Measurements from ENCODE around the gene GNL1. TPM values are rescaled to one million over a fixed set of nuclear protein-coding genes. Genes with fewer than 3 reads are reported as not detected.

GNL1 gene
- total and polyA plus RNA-seq, 2 of the 8 experiments (the other 6 are each of a cell fraction or from before 2014, with no cell fraction given) = 42.4 to 67.8 TPM

DNA sequence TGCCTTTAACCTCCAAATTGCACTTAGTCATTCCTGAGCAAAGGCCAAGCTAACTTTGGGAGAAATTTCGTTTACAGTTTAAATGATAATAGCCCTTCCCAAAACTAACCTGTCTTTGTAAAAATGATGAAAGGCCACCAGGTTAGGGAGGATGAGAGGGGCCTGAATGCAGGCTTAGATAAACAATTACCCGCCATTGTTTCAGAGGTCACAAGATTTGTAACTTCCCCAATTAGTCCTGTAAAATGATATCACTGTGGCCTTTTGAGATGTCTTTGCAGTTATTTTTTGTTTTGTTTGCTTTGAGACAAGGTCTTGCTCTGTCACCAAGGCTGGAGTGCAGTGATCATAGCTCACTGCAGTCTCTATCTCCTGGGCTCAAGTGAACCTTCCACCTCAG is 26.3 kb downstream of the GNL1 start (continued):
- TF ChIP-seq, protein P1, sequence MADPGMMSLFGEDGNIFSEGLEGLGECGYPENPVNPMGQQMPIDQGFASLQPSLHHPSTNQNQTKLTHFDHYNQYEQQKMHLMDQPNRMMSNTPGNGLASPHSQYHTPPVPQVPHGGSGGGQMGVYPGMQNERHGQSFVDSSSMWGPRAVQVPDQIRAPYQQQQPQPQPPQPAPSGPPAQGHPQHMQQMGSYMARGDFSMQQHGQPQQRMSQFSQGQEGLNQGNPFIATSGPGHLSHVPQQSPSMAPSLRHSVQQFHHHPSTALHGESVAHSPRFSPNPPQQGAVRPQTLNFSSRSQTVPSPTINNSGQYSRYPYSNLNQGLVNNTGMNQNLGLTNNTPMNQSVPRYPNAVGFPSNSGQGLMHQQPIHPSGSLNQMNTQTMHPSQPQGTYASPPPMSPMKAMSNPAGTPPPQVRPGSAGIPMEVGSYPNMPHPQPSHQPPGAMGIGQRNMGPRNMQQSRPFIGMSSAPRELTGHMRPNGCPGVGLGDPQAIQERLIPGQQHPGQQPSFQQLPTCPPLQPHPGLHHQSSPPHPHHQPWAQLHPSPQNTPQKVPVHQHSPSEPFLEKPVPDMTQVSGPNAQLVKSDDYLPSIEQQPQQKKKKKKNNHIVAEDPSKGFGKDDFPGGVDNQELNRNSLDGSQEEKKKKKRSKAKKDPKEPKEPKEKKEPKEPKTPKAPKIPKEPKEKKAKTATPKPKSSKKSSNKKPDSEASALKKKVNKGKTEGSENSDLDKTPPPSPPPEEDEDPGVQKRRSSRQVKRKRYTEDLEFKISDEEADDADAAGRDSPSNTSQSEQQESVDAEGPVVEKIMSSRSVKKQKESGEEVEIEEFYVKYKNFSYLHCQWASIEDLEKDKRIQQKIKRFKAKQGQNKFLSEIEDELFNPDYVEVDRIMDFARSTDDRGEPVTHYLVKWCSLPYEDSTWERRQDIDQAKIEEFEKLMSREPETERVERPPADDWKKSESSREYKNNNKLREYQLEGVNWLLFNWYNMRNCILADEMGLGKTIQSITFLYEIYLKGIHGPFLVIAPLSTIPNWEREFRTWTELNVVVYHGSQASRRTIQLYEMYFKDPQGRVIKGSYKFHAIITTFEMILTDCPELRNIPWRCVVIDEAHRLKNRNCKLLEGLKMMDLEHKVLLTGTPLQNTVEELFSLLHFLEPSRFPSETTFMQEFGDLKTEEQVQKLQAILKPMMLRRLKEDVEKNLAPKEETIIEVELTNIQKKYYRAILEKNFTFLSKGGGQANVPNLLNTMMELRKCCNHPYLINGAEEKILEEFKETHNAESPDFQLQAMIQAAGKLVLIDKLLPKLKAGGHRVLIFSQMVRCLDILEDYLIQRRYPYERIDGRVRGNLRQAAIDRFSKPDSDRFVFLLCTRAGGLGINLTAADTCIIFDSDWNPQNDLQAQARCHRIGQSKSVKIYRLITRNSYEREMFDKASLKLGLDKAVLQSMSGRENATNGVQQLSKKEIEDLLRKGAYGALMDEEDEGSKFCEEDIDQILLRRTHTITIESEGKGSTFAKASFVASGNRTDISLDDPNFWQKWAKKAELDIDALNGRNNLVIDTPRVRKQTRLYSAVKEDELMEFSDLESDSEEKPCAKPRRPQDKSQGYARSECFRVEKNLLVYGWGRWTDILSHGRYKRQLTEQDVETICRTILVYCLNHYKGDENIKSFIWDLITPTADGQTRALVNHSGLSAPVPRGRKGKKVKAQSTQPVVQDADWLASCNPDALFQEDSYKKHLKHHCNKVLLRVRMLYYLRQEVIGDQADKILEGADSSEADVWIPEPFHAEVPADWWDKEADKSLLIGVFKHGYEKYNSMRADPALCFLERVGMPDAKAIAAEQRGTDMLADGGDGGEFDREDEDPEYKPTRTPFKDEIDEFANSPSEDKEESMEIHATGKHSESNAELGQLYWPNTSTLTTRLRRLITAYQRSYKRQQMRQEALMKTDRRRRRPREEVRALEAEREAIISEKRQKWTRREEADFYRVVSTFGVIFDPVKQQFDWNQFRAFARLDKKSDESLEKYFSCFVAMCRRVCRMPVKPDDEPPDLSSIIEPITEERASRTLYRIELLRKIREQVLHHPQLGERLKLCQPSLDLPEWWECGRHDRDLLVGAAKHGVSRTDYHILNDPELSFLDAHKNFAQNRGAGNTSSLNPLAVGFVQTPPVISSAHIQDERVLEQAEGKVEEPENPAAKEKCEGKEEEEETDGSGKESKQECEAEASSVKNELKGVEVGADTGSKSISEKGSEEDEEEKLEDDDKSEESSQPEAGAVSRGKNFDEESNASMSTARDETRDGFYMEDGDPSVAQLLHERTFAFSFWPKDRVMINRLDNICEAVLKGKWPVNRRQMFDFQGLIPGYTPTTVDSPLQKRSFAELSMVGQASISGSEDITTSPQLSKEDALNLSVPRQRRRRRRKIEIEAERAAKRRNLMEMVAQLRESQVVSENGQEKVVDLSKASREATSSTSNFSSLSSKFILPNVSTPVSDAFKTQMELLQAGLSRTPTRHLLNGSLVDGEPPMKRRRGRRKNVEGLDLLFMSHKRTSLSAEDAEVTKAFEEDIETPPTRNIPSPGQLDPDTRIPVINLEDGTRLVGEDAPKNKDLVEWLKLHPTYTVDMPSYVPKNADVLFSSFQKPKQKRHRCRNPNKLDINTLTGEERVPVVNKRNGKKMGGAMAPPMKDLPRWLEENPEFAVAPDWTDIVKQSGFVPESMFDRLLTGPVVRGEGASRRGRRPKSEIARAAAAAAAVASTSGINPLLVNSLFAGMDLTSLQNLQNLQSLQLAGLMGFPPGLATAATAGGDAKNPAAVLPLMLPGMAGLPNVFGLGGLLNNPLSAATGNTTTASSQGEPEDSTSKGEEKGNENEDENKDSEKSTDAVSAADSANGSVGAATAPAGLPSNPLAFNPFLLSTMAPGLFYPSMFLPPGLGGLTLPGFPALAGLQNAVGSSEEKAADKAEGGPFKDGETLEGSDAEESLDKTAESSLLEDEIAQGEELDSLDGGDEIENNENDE (IDR thresholded peaks at IDR 0.05; ENCODE audit: insufficient replicate concordance, low read length) = no peak

Data from H1 (cell line).